HG03103 (cell line): ENCODE measurements around the gene TOPORS.

Experiments
- ATAC-seq: cut with Tn5 transposase; IDR thresholded peaks from one replicate; pipeline ENCODE4 v1.9.1; 2021; ENCODE audit warnings: low read depth; ENCODE audit not compliant: unreplicated experiment

Gene TOPORS

GRCh38 chr9:32516241-32516640 lies 36.1 kb downstream of the TOPORS start:
- no peak for ATAC-seq

GRCh38 chr9:32508728-32509127 lies 43.7 kb downstream of the TOPORS start:
- ATAC-seq = no peak

- ATAC-seq = no peak
Observed at GRCh38 chr9:32503008-32503407, 49.4 kb downstream of the TOPORS start.

GRCh38 chr9:32502464-32502863 lies 49.9 kb downstream of the TOPORS start:
- no peak for ATAC-seq

GRCh38 chr9:32501868-32502267 lies 50.5 kb downstream of the TOPORS start:
- no peak for ATAC-seq

- ATAC-seq = no peak
Observed at GRCh38 chr9:32500768-32501167, 51.6 kb downstream of the TOPORS start.

GRCh38 chr9:32497921-32498320 lies 54.5 kb downstream of the TOPORS start:
- no peak for ATAC-seq

GRCh38 chr9:32490601-32491000 lies 61.8 kb downstream of the TOPORS start:
- ATAC-seq = no peak
